Measurements from ENCODE around the gene OSMR.

DNA sequence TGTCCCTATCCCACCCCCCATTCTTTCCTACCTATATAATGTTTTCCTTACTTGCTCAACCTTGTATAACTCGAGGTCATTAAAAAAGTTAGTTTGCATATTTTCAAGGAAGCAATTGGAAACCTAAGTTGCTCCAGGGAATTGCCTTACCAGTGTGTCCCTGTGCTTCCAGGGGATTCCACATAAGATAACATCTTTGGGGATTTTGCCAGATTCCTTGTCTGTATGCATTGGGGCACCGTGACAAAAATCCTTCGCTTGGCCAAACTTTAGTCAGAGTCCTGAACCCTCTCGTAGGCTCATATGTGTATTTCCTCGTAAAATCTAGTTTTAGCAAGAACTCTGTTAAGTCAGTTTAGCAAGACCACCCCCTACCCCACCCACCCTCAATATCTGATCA, 14.7 kb upstream of the OSMR start:
- TF ChIP-seq, protein P1, sequence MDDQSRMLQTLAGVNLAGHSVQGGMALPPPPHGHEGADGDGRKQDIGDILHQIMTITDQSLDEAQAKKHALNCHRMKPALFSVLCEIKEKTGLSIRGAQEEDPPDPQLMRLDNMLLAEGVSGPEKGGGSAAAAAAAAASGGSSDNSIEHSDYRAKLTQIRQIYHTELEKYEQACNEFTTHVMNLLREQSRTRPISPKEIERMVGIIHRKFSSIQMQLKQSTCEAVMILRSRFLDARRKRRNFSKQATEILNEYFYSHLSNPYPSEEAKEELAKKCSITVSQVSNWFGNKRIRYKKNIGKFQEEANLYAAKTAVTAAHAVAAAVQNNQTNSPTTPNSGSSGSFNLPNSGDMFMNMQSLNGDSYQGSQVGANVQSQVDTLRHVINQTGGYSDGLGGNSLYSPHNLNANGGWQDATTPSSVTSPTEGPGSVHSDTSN (IDR thresholded peaks at IDR 0.05) = no peak
- TF ChIP-seq, protein P2, sequence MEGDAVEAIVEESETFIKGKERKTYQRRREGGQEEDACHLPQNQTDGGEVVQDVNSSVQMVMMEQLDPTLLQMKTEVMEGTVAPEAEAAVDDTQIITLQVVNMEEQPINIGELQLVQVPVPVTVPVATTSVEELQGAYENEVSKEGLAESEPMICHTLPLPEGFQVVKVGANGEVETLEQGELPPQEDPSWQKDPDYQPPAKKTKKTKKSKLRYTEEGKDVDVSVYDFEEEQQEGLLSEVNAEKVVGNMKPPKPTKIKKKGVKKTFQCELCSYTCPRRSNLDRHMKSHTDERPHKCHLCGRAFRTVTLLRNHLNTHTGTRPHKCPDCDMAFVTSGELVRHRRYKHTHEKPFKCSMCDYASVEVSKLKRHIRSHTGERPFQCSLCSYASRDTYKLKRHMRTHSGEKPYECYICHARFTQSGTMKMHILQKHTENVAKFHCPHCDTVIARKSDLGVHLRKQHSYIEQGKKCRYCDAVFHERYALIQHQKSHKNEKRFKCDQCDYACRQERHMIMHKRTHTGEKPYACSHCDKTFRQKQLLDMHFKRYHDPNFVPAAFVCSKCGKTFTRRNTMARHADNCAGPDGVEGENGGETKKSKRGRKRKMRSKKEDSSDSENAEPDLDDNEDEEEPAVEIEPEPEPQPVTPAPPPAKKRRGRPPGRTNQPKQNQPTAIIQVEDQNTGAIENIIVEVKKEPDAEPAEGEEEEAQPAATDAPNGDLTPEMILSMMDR (IDR thresholded peaks at IDR 0.05) = no peak
- no peak for TF ChIP-seq FOSL2 (IDR thresholded peaks at IDR 0.05)
- TF ChIP-seq FOSL2 (CRISPR knock-in tag; IDR thresholded peaks at IDR 0.05) = no peak
- TF ChIP-seq SMC3 (IDR thresholded peaks at IDR 0.05) = no peak
- no peak for TF ChIP-seq HOXB13 (CRISPR knock-in tag; IDR thresholded peaks at IDR 0.05; ENCODE audit: low read depth)
- TF ChIP-seq POLR2A (IDR thresholded peaks at IDR 0.05; ENCODE audit: low read length) = no peak
- TF ChIP-seq, protein P3, sequence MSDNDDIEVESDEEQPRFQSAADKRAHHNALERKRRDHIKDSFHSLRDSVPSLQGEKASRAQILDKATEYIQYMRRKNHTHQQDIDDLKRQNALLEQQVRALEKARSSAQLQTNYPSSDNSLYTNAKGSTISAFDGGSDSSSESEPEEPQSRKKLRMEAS (IDR thresholded peaks at IDR 0.05) = no peak
- no peak for TF ChIP-seq BHLHE40 (IDR thresholded peaks at IDR 0.05; ENCODE audit: low read depth, low read length)
- TF ChIP-seq, protein P4, sequence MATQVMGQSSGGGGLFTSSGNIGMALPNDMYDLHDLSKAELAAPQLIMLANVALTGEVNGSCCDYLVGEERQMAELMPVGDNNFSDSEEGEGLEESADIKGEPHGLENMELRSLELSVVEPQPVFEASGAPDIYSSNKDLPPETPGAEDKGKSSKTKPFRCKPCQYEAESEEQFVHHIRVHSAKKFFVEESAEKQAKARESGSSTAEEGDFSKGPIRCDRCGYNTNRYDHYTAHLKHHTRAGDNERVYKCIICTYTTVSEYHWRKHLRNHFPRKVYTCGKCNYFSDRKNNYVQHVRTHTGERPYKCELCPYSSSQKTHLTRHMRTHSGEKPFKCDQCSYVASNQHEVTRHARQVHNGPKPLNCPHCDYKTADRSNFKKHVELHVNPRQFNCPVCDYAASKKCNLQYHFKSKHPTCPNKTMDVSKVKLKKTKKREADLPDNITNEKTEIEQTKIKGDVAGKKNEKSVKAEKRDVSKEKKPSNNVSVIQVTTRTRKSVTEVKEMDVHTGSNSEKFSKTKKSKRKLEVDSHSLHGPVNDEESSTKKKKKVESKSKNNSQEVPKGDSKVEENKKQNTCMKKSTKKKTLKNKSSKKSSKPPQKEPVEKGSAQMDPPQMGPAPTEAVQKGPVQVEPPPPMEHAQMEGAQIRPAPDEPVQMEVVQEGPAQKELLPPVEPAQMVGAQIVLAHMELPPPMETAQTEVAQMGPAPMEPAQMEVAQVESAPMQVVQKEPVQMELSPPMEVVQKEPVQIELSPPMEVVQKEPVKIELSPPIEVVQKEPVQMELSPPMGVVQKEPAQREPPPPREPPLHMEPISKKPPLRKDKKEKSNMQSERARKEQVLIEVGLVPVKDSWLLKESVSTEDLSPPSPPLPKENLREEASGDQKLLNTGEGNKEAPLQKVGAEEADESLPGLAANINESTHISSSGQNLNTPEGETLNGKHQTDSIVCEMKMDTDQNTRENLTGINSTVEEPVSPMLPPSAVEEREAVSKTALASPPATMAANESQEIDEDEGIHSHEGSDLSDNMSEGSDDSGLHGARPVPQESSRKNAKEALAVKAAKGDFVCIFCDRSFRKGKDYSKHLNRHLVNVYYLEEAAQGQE (IDR thresholded peaks at IDR 0.05) = no peak
- TF ChIP-seq MAFK (IDR thresholded peaks at IDR 0.05; ENCODE audit: partially characterized antibody) = no peak
- no peak for TF ChIP-seq RAD21 (conservative IDR thresholded peaks at IDR 0.05 in 1 of 2, IDR thresholded peaks at IDR 0.05 in 1 of 2)
- no peak for TF ChIP-seq RARB (CRISPR knock-in tag; IDR thresholded peaks at IDR 0.05)

All from A549 (cell line).